Stimulated activated CD4-positive, alpha-beta T cell treated with anti-CD3 and anti-CD28 coated beads, TNF-alpha, amount 100 ng/mL, for 4 hours (primary cell): ENCODE data around the gene B3GALNT2.

Experiments used
- DNase-seq, 3 experiments: peaks; one replicate each; pipeline ENCODE4 v3.0.0-alpha.2; 2020; ENCODE audit warnings: low read depth in 3 of 3

The B3GALNT2 gene

DNA sequence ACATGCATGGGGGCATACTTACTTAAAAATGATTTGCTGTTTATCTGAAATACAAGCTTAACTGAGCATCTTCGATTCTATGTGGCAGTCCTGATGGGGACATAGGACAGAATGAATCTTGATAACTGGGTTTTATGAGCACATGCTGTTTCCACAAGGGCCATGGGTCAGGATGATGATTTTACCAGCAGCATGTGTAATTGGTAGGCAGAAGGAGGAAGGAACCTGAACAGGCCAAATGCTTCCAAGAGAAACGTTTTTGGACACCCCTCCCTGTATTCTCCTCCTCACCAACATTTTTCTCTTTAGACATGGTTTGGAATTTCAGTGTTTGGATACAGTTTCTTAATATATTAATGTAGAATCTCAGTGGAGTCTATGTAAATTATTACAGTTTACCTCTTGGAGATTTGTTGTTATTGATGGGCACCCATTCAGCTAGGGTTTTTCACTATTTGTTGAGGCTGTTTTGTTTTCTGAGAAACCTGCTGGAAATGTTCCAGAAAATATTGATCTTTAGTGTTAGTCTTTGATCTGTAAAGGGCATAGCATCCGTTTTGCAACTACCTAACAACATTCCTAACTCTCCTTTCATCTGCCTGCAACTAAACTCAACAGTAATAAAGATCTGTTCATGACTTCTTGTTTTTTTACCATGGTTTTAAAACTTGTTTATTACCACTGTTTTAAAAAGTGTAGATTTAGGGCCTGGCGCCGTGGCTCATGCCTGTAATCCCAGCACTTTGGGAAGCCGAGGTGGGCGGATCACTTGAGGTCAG is 95.0 kb downstream of the B3GALNT2 start:
- no peak for DNase-seq

DNA sequence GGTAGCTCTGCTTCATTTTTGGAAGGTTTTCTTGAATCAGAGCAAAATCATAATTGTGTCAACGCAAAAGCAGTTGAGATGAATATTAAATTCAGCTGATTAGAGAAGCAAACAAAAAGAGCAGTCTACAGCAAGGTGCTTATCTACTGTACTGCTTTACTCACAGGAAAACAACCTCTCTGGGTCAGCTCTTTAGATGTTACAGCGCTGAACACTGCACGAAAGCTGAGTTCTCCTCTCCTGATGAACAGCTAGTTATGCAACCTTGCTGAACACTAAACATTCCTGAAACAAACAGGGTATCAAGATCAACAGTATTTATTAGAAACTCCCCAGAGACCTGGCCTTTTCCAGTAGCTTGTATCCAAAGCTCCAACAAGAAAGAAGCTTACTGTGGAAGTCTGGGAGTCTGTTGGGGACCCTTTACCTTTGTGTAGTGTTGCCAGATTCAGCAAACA is 95.7 kb downstream of the B3GALNT2 start:
- no peak for DNase-seq

GRCh38 chr1:235407419-235407818 is 96.8 kb downstream of the B3GALNT2 start:
- no peak for DNase-seq

DNA sequence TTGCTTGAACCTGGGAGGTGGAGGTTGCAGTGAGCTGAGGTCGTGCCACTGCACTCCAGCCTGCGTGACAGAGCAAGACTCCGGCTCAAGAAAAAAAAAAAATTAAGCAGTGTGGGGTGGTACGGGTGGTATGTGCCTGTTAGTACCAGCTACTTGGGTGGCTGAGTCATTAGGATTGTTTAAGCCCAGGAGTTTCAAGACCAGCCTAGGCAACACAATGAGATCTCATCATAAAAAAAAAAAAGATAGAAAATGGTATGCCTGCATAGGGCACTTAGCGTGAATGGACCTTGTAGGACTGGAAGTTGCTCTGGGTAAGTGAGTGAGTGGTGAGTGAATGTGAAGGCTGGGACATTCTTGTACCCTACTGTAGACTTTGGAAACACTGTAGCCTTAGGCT is 100.1 kb downstream of the B3GALNT2 start:
- no peak for DNase-seq

DNA sequence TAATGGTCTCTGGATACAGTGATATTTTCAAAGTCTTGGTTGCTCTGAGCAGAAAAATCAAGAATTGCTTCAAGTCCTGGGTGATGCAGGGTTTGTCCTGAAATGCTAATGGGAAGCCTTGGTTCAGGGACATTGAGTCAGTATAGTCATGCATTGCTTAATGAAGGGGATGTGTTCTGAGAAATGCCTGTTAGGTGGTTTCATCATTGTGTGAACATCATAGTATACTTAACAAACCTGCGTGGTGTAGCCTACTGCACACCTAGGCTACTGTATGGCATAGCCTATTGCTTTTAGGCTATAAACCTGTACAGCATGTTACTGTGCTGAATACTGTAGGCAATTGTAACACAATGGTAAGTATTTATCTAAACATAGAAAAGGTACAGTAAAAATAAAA is 100.7 kb downstream of the B3GALNT2 start:
- DNase-seq = no peak

DNA sequence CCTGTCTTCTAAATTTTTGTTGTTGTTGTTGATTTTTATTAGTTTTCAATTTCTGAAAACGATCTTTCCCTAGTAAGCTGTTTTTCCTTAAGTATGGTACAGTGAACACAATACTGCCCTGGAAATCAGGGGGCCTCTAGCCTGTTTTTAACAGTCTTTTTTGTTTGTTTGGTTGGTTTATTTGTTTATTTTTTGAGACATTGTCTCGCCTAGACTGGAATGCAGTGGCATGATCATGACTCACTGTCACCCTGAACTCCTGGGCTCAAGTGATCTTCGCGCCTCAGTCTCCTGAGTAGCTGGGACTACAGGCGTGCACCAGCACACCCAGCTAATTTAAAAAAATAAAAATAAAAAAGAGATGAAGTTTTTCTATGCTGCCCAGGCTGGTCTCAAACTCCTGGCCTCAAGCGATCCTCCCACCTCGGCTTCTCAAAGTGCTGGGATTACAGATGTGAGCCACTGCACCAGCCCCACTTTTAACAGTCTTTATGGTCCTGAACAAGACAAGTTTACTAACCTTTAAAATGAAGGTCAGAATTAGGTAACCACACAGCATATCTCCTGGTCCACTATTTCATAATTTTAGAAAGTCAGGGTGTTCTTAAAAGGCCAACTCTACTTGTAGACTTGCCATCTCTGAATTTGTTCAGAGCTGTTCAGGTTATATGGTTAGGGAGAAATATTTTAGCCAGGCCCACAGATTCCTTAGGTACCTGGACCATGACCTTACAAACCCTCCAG is 101.6 kb downstream of the B3GALNT2 start:
- DNase-seq = no peak

- no peak for DNase-seq
Measured at GRCh38 chr1:235401251-235401650, 103.0 kb downstream of the B3GALNT2 start.
